Epidermal melanocyte (primary cell): ENCODE data around the gene RNF40.

ENCODE experiments used
- DNase-seq: peaks from one replicate; pipeline ENCODE4 v3.0.0; 2011; ENCODE audit warnings: low spot score; ENCODE audit not compliant: insufficient read length

Gene RNF40

DNA sequence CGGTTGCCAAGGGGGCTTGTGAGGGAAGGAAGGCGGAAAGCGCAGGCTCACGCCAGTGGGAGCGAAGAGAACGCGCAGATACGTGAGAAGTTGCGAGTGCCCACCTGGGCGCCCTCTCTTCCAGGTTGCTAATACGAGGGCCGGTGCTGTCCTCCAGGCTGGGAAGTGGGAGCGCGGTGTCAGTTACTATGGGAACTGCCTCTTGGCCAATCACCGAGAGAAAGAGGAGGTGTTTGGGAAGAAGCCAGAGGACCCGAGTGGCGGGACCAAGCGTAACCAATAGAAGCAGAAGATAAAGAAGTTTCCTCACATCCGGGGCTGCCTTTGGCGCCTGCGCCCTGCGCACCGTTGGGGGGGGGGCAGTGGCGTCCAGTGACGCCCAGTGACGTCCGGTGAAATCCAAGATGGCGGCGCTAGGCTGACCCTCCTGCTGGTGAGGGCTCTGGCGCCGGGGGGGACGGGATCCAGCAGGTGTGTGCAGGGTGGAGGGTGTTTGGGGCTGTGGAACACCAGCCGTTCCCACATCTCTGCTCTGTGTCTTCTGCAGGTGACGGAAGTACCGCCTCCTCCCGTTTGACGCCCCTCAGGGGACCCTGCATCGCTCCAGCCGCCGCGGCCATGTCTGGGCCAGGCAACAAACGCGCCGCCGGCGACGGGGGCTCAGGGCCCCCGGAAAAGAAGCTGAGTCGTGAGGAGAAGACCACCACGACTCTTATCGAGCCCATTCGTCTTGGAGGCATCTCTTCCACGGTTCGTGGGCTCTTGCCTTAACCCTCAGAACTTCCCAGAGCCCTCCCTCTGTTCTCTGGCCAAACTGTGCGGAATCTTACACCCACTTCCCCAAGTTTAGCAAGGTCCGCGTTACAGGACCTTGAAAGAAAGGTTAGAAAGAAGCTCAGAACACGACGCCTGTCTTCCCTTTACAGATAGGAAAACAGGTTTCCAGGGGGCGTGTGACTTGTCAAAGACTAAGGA, at the start of gene RNF40, which contains the start of gene CFAP119:
Gene RNF40, plus strand, starts transcription at position 395 of the 975 bp plus-strand sequence. Its CDS starts 224 bp downstream, at position 619.
Gene CFAP119, minus strand, starts transcription at position 135 of the 975 bp plus-strand sequence. CDS start 314 bp downstream, outside the sequence.
- peak; percentile 100 for DNase-seq

DNA sequence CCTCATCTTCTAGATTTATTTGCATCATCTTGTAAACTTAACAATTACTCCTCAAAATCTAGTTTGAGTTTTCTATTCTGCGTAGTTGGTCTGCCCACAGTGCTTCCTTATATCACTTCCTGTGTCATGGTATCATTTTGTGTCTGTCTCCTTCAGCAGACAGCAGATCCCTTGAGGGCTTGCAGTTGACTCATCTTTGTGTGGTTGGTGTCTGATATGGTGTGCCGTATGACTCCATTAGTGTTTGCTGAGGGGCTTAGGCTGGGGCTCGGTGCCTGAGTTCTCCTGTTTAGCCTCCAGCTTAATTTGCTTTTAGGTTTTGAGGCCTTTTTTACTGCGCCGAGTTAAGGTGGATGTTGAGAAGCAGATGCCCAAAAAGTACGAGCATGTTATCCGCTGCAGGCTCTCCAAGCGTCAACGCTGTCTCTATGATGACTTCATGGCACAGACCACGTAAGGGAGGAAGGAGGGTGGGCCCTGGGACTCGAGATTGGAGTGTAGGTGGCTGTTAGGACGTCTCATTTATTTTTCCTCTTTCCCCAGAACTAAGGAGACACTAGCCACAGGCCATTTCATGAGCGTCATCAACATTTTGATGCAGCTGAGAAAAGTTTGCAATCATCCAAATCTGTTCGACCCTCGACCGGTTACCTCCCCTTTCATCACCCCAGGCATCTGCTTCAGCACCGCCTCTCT, 46.2 kb upstream of the RNF40 start:
- peak; percentile 62 for DNase-seq

DNA sequence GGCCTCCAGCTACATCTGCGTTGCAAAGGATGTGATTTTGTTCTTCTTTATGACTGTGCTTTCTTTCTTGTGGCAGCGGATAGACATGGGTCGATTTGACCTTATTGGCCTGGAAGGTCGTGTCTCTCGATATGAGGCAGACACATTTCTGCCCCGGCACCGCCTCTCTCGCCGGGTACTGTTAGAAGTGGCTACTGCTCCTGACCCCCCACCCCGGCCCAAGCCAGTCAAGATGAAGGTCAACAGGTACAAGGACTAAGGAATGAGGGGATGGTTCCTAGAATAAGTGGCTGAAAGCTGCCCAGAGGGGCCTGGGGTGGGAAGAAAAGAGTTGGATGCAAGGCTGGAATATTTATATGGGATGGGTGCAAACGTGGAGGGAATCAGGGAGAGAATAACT, 42.0 kb upstream of the RNF40 start:
- DNase-seq = no peak

DNA sequence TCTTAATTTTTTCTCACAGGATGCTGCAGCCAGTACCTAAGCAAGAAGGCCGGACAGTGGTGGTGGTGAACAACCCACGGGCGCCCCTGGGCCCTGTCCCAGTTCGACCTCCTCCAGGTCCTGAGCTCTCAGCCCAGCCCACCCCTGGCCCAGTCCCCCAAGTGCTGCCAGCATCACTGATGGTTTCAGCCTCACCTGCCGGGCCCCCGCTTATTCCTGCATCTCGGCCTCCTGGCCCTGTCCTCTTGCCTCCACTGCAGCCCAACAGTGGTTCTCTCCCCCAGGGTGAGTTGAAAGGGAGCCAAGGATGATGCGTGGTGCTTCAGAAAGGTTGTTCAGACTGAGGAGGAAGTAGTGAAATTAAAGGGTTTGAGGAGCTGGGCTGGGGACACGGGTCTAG, 41.4 kb upstream of the RNF40 start:
- no peak for DNase-seq

DNA sequence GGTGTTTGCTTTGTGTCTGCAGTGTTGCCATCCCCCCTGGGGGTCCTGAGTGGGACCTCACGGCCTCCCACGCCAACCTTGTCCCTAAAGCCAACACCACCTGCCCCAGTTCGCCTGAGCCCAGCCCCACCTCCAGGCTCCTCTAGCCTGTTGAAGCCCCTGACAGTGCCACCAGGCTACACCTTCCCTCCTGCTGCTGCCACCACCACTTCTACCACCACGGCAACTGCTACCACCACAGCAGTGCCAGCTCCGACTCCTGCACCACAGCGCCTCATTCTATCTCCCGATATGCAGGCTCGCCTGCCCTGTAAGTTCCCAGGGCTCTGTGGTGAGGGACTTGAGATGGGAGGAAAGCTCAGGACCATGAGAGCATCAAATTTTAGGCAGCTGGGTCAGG, 41.0 kb upstream of the RNF40 start:
- no peak for DNase-seq

DNA sequence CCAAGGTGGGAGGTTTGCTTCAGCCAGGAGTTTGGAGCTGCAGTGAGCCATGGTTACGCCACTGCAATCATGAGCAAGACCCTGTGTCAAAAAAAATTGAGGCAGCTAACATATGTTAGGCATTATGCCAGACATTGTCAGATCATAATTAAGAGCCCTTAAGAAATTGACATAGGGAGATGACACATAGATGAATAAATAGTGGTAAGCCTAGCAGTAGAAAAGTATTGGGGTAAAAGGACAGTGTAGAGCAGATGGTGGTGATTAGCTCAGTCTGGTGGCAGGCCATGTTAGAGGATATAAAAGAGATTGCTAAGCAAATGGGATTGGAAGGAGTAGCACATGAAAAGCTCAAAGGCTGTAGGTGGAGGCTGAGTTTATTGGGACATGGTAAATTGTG, 40.5 kb upstream of the RNF40 start:
- no peak for DNase-seq

DNA sequence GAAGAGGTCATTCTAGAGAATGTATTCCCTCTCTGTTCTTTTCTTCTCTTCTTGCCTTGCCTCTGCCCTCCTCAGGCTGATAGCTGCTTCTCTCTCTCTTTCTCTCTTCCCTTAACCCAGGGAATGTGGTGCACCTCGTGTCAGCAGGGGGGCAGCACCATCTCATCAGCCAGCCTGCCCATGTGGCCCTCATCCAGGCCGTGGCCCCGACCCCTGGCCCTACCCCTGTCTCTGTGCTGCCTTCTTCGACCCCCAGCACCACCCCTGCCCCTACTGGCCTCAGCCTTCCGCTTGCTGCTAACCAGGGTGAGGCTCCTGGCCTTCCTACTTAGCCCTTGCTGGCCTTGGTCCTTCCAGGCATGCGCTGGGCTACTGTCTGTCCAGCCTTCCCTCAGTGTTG, 39.7 kb upstream of the RNF40 start:
- no peak for DNase-seq

DNA sequence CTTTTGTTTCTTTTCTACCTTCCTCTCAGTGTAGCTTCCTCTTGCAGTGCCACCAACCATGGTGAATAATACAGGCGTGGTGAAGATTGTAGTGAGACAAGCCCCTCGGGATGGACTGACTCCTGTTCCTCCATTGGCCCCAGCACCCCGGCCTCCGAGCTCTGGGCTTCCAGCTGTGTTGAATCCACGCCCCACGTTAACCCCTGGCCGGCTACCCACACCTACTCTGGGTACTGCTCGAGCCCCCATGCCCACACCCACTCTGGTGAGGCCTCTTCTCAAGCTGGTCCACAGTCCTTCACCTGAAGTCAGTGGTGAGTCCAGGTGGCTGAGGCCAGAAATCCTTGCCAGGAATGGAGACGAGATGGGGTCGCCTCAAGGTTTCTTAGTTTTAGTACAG, 39.2 kb upstream of the RNF40 start:
- DNase-seq = no peak

DNA sequence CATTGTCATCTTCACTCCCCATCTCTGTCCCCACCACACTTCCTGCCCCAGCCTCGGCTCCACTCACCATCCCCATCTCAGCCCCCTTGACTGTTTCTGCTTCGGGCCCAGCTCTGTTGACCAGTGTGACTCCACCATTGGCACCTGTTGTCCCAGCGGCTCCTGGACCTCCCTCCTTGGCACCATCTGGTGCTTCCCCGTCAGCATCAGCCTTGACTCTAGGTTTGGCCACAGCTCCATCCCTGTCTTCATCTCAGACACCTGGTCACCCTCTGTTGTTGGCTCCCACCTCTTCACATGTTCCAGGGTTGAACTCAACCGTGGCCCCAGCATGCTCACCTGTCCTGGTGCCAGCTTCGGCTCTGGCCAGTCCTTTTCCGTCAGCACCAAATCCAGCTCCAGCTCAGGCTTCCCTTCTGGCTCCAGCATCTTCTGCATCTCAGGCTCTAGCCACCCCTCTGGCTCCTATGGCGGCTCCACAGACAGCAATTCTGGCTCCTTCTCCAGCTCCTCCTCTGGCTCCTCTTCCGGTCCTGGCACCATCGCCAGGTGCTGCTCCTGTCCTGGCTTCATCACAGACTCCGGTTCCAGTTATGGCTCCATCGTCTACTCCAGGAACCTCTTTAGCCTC, 38.3 kb upstream of the RNF40 start:
- DNase-seq = no peak

DNA sequence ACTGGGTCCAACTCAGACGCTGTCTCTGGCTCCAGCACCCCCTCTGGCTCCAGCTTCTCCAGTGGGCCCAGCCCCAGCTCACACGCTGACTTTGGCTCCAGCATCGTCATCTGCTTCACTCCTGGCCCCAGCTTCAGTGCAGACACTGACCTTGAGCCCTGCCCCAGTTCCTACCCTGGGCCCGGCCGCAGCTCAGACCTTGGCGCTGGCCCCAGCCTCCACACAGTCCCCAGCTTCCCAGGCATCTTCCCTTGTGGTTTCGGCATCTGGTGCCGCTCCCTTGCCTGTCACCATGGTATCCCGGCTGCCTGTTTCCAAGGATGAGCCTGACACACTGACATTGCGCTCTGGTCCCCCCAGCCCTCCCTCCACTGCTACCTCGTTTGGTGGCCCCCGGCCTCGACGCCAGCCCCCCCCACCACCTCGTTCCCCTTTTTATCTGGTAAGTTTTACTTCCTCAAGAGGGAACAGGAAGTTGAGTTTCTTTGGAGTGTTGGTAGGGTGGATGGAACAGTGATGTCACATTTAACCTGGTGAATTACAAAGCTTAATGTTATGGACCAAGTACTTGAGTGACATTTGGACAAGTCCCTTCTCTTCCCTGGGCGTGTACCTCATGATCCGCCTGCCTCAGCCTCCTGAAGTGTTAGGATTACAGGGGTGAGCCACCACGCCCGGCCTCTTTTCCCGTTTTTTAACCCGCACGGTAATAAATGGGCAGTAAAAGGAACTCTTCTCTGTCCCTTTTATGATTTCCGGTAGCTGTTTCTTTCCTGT, 37.3 kb upstream of the RNF40 start:
- DNase-seq = no peak

DNA sequence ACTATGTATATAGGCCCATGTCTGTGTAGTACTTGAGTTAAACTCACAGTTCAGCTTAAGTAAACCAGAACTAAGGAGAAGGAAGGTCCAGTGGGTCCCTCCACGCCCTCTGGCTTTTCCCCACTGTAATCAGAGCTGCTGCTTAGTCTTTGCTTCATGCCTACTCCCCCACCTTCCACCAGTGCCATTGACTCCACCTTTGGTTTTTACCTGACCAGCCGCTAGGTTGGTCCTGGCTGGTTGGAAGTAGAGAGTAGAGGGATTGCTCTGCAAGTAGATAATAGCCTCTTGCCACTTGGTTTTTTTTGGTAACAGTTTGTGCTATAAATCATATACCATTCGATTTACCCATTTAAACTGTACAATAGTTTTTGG, 36.7 kb upstream of the RNF40 start:
- no peak for DNase-seq

DNA sequence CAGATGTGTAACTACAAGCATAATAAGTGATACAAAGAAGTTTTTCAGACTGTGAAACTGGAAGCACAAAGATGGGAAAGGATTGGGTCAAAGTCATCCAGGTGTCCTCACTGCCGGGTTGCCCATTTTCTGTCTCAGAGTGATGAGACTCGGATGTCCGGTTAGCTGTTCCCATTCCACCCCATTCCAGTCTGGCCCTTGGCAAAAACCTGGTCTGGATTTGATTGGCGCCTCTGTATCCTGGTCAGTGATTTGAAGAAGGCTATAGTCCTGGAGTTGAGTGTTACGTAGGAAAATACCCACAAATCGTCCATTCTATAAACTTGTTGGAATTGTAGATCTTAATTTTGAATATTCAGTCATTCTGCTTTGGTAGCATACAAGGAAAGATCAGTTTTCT, 33.8 kb upstream of the RNF40 start:
- no peak for DNase-seq

DNA sequence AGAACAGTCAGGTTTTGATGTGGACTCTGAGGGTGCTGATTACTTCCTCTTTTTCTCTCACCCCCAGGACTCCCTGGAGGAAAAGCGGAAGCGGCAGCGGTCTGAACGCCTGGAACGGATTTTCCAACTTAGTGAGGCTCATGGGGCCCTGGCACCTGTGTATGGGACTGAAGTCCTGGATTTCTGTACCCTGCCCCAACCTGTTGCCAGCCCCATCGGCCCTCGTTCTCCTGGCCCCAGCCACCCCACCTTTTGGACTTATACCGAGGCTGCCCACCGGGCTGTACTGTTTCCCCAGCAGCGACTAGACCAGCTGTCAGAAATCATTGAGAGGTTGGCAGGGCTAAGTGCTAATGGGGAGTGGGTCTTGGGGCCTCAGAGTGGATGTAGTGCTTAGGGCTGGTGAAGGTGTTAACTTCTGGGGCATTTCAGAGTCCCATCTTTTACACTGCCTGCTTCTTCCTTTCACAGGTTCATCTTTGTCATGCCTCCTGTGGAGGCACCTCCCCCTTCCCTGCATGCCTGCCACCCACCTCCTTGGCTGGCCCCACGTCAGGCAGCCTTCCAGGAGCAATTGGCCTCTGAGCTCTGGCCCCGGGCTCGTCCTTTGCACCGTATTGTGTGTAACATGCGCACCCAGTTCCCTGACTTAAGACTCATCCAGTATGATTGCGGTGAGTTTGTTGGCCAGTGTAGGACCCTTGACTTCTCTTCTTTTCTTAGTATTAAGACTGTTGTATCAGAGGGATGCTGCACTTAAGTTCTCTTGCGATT, 33.0 kb upstream of the RNF40 start:
- no peak for DNase-seq

DNA sequence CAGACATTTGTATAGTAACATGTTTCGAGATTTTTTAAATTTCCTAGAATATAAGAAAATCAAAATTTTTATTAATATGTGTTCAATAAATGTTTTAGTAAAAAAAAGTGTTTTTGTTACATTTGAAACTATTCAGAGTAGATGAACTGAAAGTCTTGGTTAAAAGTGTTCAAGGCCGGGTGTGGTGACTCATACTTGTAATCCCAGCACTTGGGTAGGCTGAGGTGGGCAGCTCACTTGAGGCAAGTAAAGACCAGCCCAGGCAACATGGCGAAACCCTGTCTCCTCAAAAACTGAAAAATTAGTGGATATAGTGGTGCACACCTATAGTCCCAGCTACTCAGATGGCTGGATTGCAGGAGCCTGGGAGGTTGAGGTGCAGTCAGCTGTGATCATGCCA, 30.7 kb upstream of the RNF40 start:
- DNase-seq = no peak

DNA sequence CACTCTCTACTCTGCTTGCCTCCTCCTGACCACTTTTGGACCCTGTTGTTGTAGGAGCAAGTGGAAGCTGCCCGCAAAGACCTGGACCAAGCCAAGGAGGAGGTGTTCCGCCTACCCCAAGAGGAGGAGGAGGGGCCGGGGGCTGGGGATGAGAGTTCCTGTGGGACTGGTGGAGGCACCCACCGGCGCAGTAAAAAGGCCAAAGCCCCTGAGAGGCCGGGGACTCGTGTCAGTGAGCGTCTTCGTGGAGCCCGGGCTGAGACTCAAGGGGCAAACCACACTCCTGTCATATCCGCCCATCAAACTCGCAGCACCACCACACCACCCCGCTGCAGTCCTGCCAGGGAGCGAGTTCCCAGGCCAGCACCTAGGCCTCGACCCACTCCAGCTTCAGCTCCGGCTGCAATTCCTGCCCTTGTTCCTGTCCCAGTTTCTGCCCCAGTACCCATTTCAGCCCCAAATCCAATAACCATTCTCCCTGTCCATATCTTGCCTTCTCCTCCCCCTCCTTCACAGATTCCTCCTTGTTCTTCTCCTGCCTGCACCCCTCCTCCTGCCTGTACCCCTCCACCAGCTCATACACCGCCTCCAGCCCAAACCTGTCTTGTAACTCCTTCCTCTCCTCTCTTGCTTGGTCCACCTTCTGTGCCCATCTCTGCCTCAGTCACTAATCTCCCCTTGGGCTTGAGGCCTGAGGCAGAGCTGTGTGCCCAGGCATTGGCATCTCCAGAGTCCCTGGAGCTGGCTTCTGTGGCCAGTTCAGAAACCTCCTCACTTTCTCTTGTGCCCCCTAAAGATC, 24.9 kb upstream of the RNF40 start:
- DNase-seq = no peak

DNA sequence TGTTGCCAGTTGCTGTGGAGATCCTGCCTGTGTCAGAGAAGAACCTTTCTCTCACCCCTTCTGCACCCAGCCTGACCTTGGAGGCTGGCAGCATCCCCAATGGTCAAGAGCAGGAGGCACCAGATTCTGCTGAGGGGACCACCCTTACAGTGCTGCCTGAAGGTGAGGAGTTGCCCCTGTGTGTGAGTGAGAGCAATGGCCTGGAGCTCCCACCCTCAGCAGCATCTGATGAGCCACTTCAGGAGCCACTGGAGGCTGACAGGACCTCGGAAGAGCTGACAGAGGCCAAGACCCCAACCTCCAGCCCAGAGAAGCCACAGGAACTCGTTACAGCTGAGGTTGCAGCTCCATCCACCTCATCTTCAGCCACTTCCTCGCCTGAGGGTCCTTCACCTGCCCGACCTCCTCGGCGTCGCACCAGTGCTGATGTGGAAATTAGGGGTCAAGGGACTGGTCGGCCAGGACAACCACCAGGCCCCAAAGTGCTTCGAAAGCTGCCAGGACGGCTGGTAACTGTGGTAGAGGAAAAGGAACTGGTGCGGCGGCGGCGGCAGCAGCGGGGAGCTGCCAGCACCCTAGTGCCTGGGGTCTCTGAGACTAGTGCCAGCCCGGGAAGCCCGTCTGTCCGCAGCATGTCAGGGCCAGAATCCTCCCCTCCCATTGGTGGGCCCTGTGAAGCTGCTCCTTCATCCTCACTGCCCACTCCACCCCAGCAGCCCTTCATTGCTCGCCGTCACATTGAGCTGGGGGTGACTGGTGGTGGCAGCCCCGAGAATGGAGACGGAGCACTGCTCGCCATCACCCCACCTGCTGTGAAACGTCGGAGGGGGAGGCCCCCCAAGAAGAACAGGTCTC, 24.1 kb upstream of the RNF40 start:
- DNase-seq = no peak

DNA sequence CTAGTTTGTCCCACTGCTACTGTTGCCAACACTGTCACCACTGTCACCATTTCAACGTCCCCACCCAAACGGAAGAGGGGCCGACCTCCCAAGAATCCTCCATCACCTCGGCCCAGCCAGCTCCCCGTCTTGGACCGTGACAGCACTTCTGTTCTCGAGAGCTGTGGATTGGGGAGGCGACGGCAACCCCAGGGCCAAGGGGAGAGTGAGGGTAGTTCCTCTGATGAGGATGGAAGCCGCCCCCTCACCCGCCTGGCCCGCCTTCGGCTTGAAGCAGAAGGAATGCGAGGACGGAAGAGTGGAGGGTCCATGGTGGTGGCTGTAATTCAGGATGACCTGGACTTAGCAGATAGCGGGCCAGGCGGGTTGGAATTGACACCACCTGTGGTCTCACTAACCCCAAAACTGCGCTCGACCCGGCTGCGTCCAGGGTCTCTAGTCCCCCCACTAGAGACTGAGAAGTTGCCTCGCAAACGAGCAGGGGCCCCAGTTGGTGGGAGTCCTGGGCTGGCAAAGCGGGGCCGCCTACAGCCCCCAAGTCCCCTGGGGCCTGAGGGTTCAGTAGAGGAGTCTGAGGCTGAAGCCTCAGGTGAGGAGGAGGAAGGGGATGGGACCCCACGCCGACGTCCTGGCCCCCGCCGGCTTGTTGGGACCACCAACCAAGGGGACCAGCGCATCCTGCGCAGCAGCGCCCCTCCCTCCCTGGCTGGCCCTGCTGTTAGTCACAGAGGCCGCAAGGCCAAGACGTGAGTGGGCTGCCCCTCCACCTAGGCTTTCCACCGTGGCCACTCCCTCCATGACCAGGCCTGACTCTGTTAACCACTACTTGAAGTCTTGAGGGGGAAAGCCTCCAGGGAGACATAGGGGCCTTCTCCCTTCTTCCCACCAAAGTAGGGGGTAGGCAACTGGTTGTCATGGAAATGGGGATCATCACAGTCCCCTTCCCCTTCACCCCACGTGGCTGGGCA, 22.9 kb upstream of the RNF40 start:
- DNase-seq = no peak
